NCI-H1092 treated with DMSO at 0.1 percent for 48 hours (cell line): Measurements from ENCODE around the gene C2.
"Not testable (repeated sequence)": the region's sequence is repeated elsewhere in the genome, so short reads cannot be mapped to it uniquely, and the experiment has no call there.

Source experiments
- DNase-seq: peaks from one replicate; lab custom pipeline; 2025; lab: John Stamatoyannopoulos, UW

The C2 gene

GRCh38 chr6:31979238-31979898 is 51.9 kb downstream of the C2 start:
- no peak for DNase-seq

DNA sequence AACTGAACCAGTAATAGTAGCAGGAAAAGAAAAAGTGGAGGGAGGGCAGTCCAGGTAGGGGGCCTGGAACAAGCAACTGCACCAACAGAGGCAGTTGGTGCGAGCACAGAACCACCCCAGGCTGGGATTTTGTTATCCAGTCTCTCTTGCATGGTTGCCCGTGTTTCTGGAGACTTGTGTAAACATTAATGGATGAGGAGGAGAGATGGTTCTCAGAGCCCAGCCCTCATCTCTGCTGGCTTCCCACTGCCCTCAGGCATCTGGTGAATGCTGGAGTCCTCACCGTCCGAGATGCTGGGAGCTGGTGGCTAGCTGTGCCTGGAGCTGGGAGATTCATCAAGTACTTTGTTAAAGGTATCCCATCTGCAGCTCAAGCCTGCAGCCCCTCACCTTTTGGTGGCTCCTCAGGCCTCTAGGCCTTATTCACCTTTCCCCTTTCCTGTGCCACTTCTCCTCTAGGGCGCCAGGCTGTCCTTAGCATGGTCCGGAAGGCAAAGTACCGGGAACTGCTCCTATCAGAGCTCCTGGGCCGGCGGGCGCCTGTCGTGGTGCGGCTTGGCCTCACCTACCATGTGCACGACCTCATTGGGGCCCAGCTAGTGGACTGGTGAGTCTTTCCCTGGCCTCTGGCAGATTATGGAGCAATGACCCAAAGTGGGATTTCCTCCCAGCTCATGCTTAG is 52.8 kb downstream of the C2 start:
- not testable (repeated sequence) for DNase-seq

- not testable (repeated sequence) for DNase-seq
Observed at GRCh38 chr6:31980998-31981397, 53.5 kb downstream of the C2 start.

DNA sequence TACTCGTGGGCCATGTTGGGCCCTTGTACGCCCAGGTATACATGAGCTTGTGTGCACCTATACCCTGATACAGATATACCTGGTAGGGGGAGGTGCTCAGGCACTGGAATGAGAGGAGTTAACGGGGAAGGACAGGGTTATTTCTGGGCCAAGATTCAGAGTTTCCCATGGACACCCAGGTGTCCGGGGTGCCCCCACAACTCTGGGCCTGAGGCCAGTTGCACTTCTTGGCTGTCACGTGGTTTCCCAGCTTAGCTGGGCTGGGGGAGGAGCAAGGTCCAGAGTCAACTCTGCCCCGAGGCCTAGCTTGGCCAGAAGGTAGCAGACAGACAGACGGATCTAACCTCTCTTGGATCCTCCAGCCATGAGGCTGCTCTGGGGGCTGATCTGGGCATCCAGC is 54.2 kb downstream of the C2 start, which contains the start of gene C4A:
TSS of gene C4A (plus strand) at position 314 of the 400 bp plus-strand sequence. CDS start at position 365, 51 bp downstream.
- DNase-seq, result not testable (repeated sequence)

GRCh38 chr6:31989363-31989762 is 61.8 kb downstream of the C2 start:
- not testable (repeated sequence) for DNase-seq

GRCh38 chr6:31994421-31994820 is 66.9 kb downstream of the C2 start:
- not testable (repeated sequence) for DNase-seq
